ENCODE results near the gene MYBPC3. TPM values are rescaled to one million over a fixed set of nuclear protein-coding genes. Genes with fewer than 3 reads are reported as not detected.
A peak's percentile ranks its signal among the peaks of the same experiment; 100 is the strongest.

The MYBPC3 gene
- polyA plus RNA-seq, 4 donors = 0.03 to 5.4 (median 0.04) TPM; not detected in 1

DNA sequence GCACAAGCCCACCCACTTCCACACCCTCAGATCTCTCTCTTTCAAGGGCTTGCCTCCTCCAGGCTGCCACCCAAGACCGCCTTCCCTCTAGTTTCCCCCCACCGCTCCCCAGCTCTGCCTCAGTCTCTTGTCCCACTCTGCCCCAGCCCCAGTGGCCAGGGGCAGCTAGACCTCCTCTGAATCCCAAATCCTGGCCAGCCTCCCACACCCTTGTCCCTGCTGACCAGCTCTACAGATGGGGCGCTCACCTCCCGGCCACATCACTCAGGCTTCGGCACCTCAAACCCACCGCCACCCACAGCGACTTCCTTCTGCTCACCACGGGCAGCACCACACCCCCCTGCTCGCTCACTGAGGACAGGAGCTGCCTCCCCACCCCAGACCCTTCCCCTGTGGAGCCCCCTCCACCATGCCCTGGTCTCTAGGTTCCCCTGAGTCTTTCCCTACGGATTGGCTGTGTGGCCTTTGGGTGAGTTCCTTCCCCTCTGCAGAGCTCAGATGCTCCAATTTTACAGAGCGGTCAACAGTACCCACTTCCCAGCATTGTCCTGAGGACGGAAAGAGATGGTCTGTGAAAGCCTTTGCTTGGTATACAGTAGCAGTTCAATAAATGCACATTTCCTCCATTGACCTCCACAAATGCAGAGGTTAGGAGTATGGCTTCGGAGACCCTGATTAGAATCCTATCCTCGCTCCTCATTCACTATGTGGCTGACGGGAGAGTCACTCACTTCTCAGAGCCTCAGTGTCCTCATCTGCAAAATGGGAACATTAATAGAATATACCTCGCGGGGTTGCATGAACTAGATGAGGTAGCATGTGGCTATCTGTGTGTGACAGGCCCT, 37.3 kb upstream of the MYBPC3 start:
- DNase-seq (no peak), FAIRE-seq (no peak)
- H3K9me3 ChIP-seq (ENCODE audit: control insufficient read depth in 2 of 2, insufficient read depth in 1 of 2, low read depth in 1 of 2, low read length in 1 of 2) = no peaks in the 10 kb centered on the region
- no peaks in the 10 kb centered on the region for H3K27me3 ChIP-seq (ENCODE audit: control insufficient read depth in 3 of 3, insufficient read depth in 3 of 3, low read length in 3 of 3)
- no peaks in the 10 kb centered on the region for H3K36me3 ChIP-seq (ENCODE audit: control insufficient read depth in 3 of 3, insufficient read depth in 2 of 3, low read depth in 1 of 3, low read length in 3 of 3)
- 83 to 87% (median 85%) methylated on average over 17 of the region's 17 CpGs for WGBS, 3 donors
- H3K4me1 ChIP-seq (ENCODE audit: control insufficient read depth in 3 of 3, insufficient read depth in 2 of 3, low read depth in 1 of 3, low read length in 2 of 3) = peaks cover 0 to 11% (median 0%) of the 10 kb centered on the region in 3 donors
- H3K4me3 ChIP-seq (ENCODE audit: low read depth in 1 of 3, low read length in 3 of 3) = no peak overlapping the region
- no peak overlapping the region for H3K27ac ChIP-seq (ENCODE audit: low read depth in 1 of 3, low read length in 2 of 3)

- H3K4me1 ChIP-seq (ENCODE audit: control insufficient read depth in 3 of 3, insufficient read depth in 2 of 3, low read depth in 1 of 3, low read length in 2 of 3) = peaks cover 0 to 11% (median 0%) of the 10 kb centered on the region in 3 donors
- H3K36me3 ChIP-seq (ENCODE audit: control insufficient read depth in 3 of 3, insufficient read depth in 2 of 3, low read depth in 1 of 3, low read length in 3 of 3) = no peaks in the 10 kb centered on the region
- no peak for FAIRE-seq
- no peaks in the 10 kb centered on the region for H3K9me3 ChIP-seq (ENCODE audit: control insufficient read depth in 2 of 2, insufficient read depth in 1 of 2, low read depth in 1 of 2, low read length in 1 of 2)
- no peak overlapping the region for H3K4me3 ChIP-seq (ENCODE audit: low read depth in 1 of 3, low read length in 3 of 3)
- no peaks in the 10 kb centered on the region for H3K27me3 ChIP-seq (ENCODE audit: control insufficient read depth in 3 of 3, insufficient read depth in 3 of 3, low read length in 3 of 3)
- whole genome bisulfite sequencing, 3 donors = 83 to 91% (median 89%) methylated on average over 28 of the region's 28 CpGs
- DNase-seq = no peak
- no peak overlapping the region for H3K27ac ChIP-seq (ENCODE audit: low read depth in 1 of 3, low read length in 2 of 3)
Observed at GRCh38 chr11:47388697-47389576, 36.4 kb upstream of the MYBPC3 start.

DNA sequence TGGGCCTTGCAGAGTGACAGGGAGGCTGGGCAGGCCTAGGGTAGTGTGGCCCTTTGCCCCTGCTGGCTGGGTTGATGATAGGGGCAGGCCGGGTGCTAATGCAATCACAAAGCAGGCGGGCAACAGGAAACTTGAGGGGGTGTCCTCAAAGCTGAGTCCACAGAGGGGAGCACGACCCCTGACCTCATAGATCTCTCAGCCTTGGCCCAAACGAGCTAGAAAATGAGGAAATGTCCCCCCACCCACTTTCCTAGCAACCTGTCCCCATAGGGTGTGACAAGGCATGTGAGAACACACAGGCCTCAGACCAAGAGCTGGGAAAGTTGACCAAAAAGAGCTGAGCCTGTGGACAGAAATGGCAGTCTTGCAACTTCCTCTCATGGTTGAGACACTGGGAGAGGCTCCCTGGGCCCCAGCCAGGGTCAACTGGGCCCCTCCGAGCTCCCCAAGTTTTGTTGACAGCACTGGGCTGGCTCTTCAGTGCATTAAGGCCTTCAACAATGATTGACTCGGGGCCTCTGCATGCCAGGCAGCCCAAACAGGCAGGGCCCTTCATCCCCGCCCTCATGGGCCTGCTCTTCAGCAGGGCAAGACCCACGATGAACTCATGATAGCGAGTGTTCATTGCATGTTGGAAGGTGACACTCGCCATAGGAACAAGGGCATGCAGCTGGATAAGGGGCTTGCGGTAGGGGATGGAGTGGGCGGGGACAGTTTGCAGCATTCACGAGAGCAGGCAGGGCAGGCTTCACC, 35.6 kb upstream of the MYBPC3 start:
- WGBS, 3 donors = 71 to 75% (median 74%) methylated on average over 13 of the region's 13 CpGs
- Histone ChIP-seq H3K36me3 (ENCODE audit: control insufficient read depth in 3 of 3, insufficient read depth in 2 of 3, low read depth in 1 of 3, low read length in 3 of 3) (no peaks in the 10 kb centered on the region), H3K9me3 (ENCODE audit: control insufficient read depth in 2 of 2, insufficient read depth in 1 of 2, low read depth in 1 of 2, low read length in 1 of 2) (no peaks in the 10 kb centered on the region), H3K4me1 (ENCODE audit: control insufficient read depth in 3 of 3, insufficient read depth in 2 of 3, low read depth in 1 of 3, low read length in 2 of 3) (peaks cover 0 to 8% (median 0%) of the 10 kb centered on the region in 3 donors), H3K4me3 (ENCODE audit: low read depth in 1 of 3, low read length in 3 of 3) (no peak overlapping the region), H3K27me3 (ENCODE audit: control insufficient read depth in 3 of 3, insufficient read depth in 3 of 3, low read length in 3 of 3) (no peaks in the 10 kb centered on the region), H3K27ac (ENCODE audit: low read depth in 1 of 3, low read length in 2 of 3) (no peak overlapping the region)
- FAIRE-seq = no peak
- DNase-seq = no peak

- Histone ChIP-seq H3K36me3 (ENCODE audit: control insufficient read depth in 3 of 3, insufficient read depth in 2 of 3, low read depth in 1 of 3, low read length in 3 of 3) (no peaks in the 10 kb centered on the region), H3K9me3 (ENCODE audit: control insufficient read depth in 2 of 2, insufficient read depth in 1 of 2, low read depth in 1 of 2, low read length in 1 of 2) (no peaks in the 10 kb centered on the region), H3K4me3 (ENCODE audit: low read depth in 1 of 3, low read length in 3 of 3) (no peak overlapping the region), H3K4me1 (ENCODE audit: control insufficient read depth in 3 of 3, insufficient read depth in 2 of 3, low read depth in 1 of 3, low read length in 2 of 3) (peaks cover 0 to 8% (median 0%) of the 10 kb centered on the region in 3 donors), H3K27ac (ENCODE audit: low read depth in 1 of 3, low read length in 2 of 3) (no peak overlapping the region), H3K27me3 (ENCODE audit: control insufficient read depth in 3 of 3, insufficient read depth in 3 of 3, low read length in 3 of 3) (no peaks in the 10 kb centered on the region)
- WGBS, 3 donors = 94 to 96% (median 94%) methylated on average over 4 of the region's 4 CpGs
- DNase-seq = no peak
- FAIRE-seq = no peak
Observed at GRCh38 chr11:47384498-47384897, 32.0 kb upstream of the MYBPC3 start.

- DNase-seq (no peak), FAIRE-seq (no peak)
- WGBS, 3 donors = 70 to 85% (median 74%) methylated on average over 4 of the region's 4 CpGs
- Histone ChIP-seq H3K4me3 (ENCODE audit: low read depth in 1 of 3, low read length in 3 of 3) (no peak overlapping the region), H3K27me3 (ENCODE audit: control insufficient read depth in 3 of 3, insufficient read depth in 3 of 3, low read length in 3 of 3) (no peaks in the 10 kb centered on the region), H3K4me1 (ENCODE audit: control insufficient read depth in 3 of 3, insufficient read depth in 2 of 3, low read depth in 1 of 3, low read length in 2 of 3) (peaks cover 0 to 3% (median 0%) of the 10 kb centered on the region in 3 donors), H3K9me3 (ENCODE audit: control insufficient read depth in 2 of 2, insufficient read depth in 1 of 2, low read depth in 1 of 2, low read length in 1 of 2) (no peaks in the 10 kb centered on the region), H3K36me3 (ENCODE audit: control insufficient read depth in 3 of 3, insufficient read depth in 2 of 3, low read depth in 1 of 3, low read length in 3 of 3) (no peaks in the 10 kb centered on the region), H3K27ac (ENCODE audit: low read depth in 1 of 3, low read length in 2 of 3) (no peak overlapping the region)
Observed at GRCh38 chr11:47383071-47383470, 30.6 kb upstream of the MYBPC3 start.

GRCh38 chr11:47380078-47380477, 27.6 kb upstream of the MYBPC3 start:
- FAIRE-seq (no peak), DNase-seq (no peak)
- H3K36me3 ChIP-seq (ENCODE audit: control insufficient read depth in 3 of 3, insufficient read depth in 2 of 3, low read depth in 1 of 3, low read length in 3 of 3) = no peaks in the 10 kb centered on the region
- H3K27ac ChIP-seq (ENCODE audit: low read depth in 1 of 3, low read length in 2 of 3) = no peak overlapping the region
- no peaks in the 10 kb centered on the region for H3K9me3 ChIP-seq (ENCODE audit: control insufficient read depth in 2 of 2, insufficient read depth in 1 of 2, low read depth in 1 of 2, low read length in 1 of 2)
- H3K27me3 ChIP-seq (ENCODE audit: control insufficient read depth in 3 of 3, insufficient read depth in 3 of 3, low read length in 3 of 3) = no peaks in the 10 kb centered on the region
- no peak overlapping the region for H3K4me3 ChIP-seq (ENCODE audit: low read depth in 1 of 3, low read length in 3 of 3)
- WGBS, 3 donors = 96 to 100% (median 97%) methylated on average over 2 of the region's 2 CpGs
- H3K4me1 ChIP-seq (ENCODE audit: control insufficient read depth in 3 of 3, insufficient read depth in 2 of 3, low read depth in 1 of 3, low read length in 2 of 3) = no peaks in the 10 kb centered on the region

DNA sequence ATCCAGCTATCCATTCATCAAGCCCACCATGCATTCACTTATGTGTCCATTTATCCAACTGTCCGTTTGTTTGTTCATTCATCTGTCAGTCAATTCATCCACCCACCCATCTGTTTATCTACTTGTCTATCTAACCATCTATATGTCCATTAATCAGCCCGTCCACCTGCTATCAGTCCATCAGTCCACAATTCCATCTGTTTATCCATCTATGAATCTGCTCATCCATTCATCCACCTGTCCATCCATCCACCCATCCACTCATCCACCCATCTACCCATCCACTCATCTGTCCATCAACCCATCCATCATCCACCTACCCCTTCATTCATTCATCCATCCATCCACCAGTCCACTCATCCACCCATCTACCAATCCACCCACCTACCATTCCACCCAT, 26.8 kb upstream of the MYBPC3 start:
- Histone ChIP-seq H3K27ac (ENCODE audit: low read depth in 1 of 3, low read length in 2 of 3) (no peak overlapping the region), H3K9me3 (ENCODE audit: control insufficient read depth in 2 of 2, insufficient read depth in 1 of 2, low read depth in 1 of 2, low read length in 1 of 2) (no peaks in the 10 kb centered on the region), H3K36me3 (ENCODE audit: control insufficient read depth in 3 of 3, insufficient read depth in 2 of 3, low read depth in 1 of 3, low read length in 3 of 3) (no peaks in the 10 kb centered on the region), H3K27me3 (ENCODE audit: control insufficient read depth in 3 of 3, insufficient read depth in 3 of 3, low read length in 3 of 3) (no peaks in the 10 kb centered on the region), H3K4me3 (ENCODE audit: low read depth in 1 of 3, low read length in 3 of 3) (no peak overlapping the region), H3K4me1 (ENCODE audit: control insufficient read depth in 3 of 3, insufficient read depth in 2 of 3, low read depth in 1 of 3, low read length in 2 of 3) (no peaks in the 10 kb centered on the region)
- DNase-seq (no peak), FAIRE-seq (no peak)
- WGBS, 3 donors = 75 to 84% (median 82%) methylated on average over 2 of the region's 2 CpGs

DNA sequence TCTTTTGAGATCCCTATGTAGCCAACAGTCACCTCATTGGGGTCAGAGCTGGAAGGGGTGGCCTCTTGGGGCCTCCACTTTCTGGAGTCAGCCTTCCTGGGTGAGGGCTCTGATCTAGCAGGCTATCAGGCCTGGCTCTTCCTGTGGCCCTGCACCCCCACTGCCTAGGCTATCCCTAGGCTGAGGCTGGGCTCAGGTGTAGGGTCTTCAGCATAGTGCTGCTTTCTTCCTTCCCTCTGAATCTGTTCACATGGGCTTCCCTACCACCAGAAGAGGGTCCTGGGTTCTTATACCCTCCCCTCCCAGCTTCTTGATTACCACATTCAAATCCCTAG, 26.3 kb upstream of the MYBPC3 start:
- no peak overlapping the region for H3K4me3 ChIP-seq (ENCODE audit: low read depth in 1 of 3, low read length in 3 of 3)

More for the DNA sequence above, 26.3 kb upstream of the MYBPC3 start:
- DNase-seq = no peak
- Histone ChIP-seq H3K36me3 (ENCODE audit: control insufficient read depth in 3 of 3, insufficient read depth in 2 of 3, low read depth in 1 of 3, low read length in 3 of 3) (no peaks in the 10 kb centered on the region), H3K27ac (ENCODE audit: low read depth in 1 of 3, low read length in 2 of 3) (peak overlapping the region in 1 of 3 donors; percentile 78), H3K9me3 (ENCODE audit: control insufficient read depth in 2 of 2, insufficient read depth in 1 of 2, low read depth in 1 of 2, low read length in 1 of 2) (no peaks in the 10 kb centered on the region), H3K4me1 (ENCODE audit: control insufficient read depth in 3 of 3, insufficient read depth in 2 of 3, low read depth in 1 of 3, low read length in 2 of 3) (no peaks in the 10 kb centered on the region), H3K27me3 (ENCODE audit: control insufficient read depth in 3 of 3, insufficient read depth in 3 of 3, low read length in 3 of 3) (no peaks in the 10 kb centered on the region)
- FAIRE-seq = no peak

Measured in small intestine (tissue), 7 donors.